K562 (cell line): Measurements from ENCODE around the gene MYH9. TPM values are rescaled to one million over a fixed set of nuclear protein-coding genes. Genes with fewer than 3 reads are reported as not detected.
A peak's percentile ranks its signal among the peaks of the same experiment; 100 is the strongest.

Experiments
- ATAC-seq: fragments of 200-7000 bp; cut with Tn5 transposase; 3 replicates; pipeline ENCODE4 v1.9.1; 2020; ENCODE audit warnings: moderate library complexity
- BruUV-seq: library from RNA; stranded (reverse); fragments of 400-500 nt; replicated peaks from 2 replicates; lab custom pipeline; 2021; lab: Mats Ljungman, UMichigan
- CTCF ChIA-PET: fragments of 300-600 bp; formaldehyde crosslinking; extraction: SDS; loops from one replicate; lab custom pipeline; 2021; ENCODE audit warnings: low intra/inter-chr PET ratio; lab: Yijun Ruan, JAX
- POLR2A ChIA-PET: fragments of 300-600, 350-650 bp; sonication (Branson Sonifier 250); formaldehyde crosslinking; extraction: SDS; loops from one replicate; lab custom pipeline; 2021; ENCODE audit warnings: antibody characterized with exemption, inconsistent platforms; lab: Yijun Ruan, JAX
- DNase-seq, 4 experiments: peaks; one replicate each; pipeline versions ENCODE4 v3.0.0 to v3.0.0-alpha.2; 2011 to 2018; ENCODE audit warnings: low spot score in 3 of 4, mixed read lengths in 3 of 4; ENCODE audit errors: extremely low read depth in 1 of 4
- FAIRE-seq: peaks from 2 replicates; lab custom pipeline; 2011; peaks lifted over from hg19 to GRCh38; lab: Jason Lieb, UNC
- H2AFZ ChIP-seq: 2 replicates; pipeline ENCODE4 v1.6.0; 2011; ENCODE audit warnings: low read depth, low read length, control low read depth, inconsistent platforms
- H3K27ac ChIP-seq: fragments of 200-600 bp; 3 replicates; pipeline ENCODE4 v1.8.0; 2011; ENCODE audit warnings: low read depth, mild to moderate bottlenecking, control low read depth, inconsistent platforms, low read length, moderate library complexity, mixed read lengths; ENCODE audit errors: extremely low read depth
- H3K27me3 ChIP-seq, 2 experiments: fragments of 300-600 bp in 1 of 2; 2 replicates in 1 of 2; 3 replicates in 1 of 2; pipeline versions ENCODE4 v1.6.0 to v1.8.0; 2011; ENCODE audit warnings: inconsistent platforms in 2 of 2, low read length in 2 of 2, mild to moderate bottlenecking in 1 of 2, mixed read lengths in 1 of 2, moderate library complexity in 1 of 2; ENCODE audit not compliant: control insufficient read depth in 2 of 2, insufficient read depth in 2 of 2
- H3K36me3 ChIP-seq: fragments of 300-600 bp; 3 replicates; pipeline ENCODE4 v1.8.0; 2011; ENCODE audit warnings: mild to moderate bottlenecking, low read length, inconsistent platforms; ENCODE audit not compliant: control insufficient read depth, insufficient read depth
- H3K4me1 ChIP-seq, 2 experiments: fragments of 200-600 bp in 1 of 2; replicated peaks in 1 of 2; 2 replicates in 1 of 2; 3 replicates in 1 of 2; pipeline versions ENCODE4 v1.5.1 to v1.8.0; 2011; ENCODE audit warnings: inconsistent platforms in 2 of 2, low read length in 2 of 2, mild to moderate bottlenecking in 1 of 2, mixed read lengths in 1 of 2, moderate library complexity in 1 of 2; ENCODE audit not compliant: control insufficient read depth in 2 of 2, insufficient read depth in 2 of 2
- H3K4me2 ChIP-seq: 2 replicates; pipeline ENCODE4 v1.6.1; 2011; ENCODE audit warnings: low read length, control low read depth, inconsistent platforms, mixed read lengths; ENCODE audit not compliant: insufficient read depth
- H3K4me3 ChIP-seq: fragments of 200-600 bp; sonication (generic), shearing (Covaris generic); 2 replicates; pipeline ENCODE4 v1.5.1; 2016; ENCODE audit warnings: control low read depth, inconsistent platforms
- H3K79me2 ChIP-seq: fragments of 200-600 bp; 3 replicates; pipeline ENCODE4 v1.8.0; 2011; ENCODE audit warnings: low read length, inconsistent platforms; ENCODE audit not compliant: control insufficient read depth, insufficient read depth
- H3K9ac ChIP-seq, 2 experiments: 2 replicates each; pipeline versions ENCODE4 v1.6.0 to v1.6.1; 2011; ENCODE audit warnings: low read depth in 2 of 2, low read length in 2 of 2, control low read depth in 1 of 2, inconsistent platforms in 1 of 2, mild to moderate bottlenecking in 1 of 2, mixed read lengths in 1 of 2; ENCODE audit not compliant: insufficient read depth in 1 of 2
- H3K9me1 ChIP-seq: one replicate; pipeline ENCODE4 v1.6.0; 2011; ENCODE audit warnings: inconsistent platforms, mild to moderate bottlenecking, low read length, moderate library complexity; ENCODE audit not compliant: control insufficient read depth, insufficient read depth
- H3K9me3 ChIP-seq: replicated peaks from 2 replicates; pipeline ENCODE4 v1.5.1; 2011; ENCODE audit warnings: low read depth, low read length, inconsistent platforms; ENCODE audit not compliant: control insufficient read depth, insufficient read depth
- H4K20me1 ChIP-seq: replicated peaks from 2 replicates; pipeline ENCODE4 v1.6.1; 2011; ENCODE audit warnings: low read length, inconsistent platforms, mixed read lengths; ENCODE audit not compliant: control insufficient read depth, insufficient read depth
- KLF16 ChIP-seq: IDR thresholded peaks from 2 replicates; pipeline ENCODE4 v1.6.1; 2016; ENCODE audit warnings: antibody characterized with exemption
- RAD21 ChIP-seq, 2 experiments: fragments of 250-450 bp in 1 of 2; fragments of 450-650 bp in 1 of 2; sonication (Bioruptor Pico) in 1 of 2; formaldehyde crosslinking in 1 of 2; IDR thresholded peaks in 1 of 2; conservative IDR thresholded peaks in 1 of 2; 2 replicates each; pipeline versions ENCODE4 v1.4.0 to v1.8.0; 2020 to 2022; ENCODE audit warnings: mild to moderate bottlenecking in 2 of 2, moderate library complexity in 1 of 2
- WGBS: fragments of 100-300 bp; shearing (Covaris generic); methylation state at CpG from one replicate; pipeline ENCODE4 v1.1.6; 2016; ENCODE audit warnings: low coverage, mixed read lengths; ENCODE audit not compliant: insufficient coverage; ENCODE audit errors: missing lambda C conversion rate; 5-methylcytosine and 5-hydroxymethylcytosine counted together
- in situ Hi-C: fragments of 300-500 bp; cut with MboI; formaldehyde crosslinking; loops from 4 replicates; pipeline ENCODE4 v1.15.0; 2018; ENCODE audit warnings: inconsistent platforms, mixed read lengths
- intact Hi-C: fragments of 100-400 bp; cut with micrococcal nuclease; formaldehyde crosslinking; loops from 2 replicates; pipeline ENCODE4 v1.14.2; 2022
- polyA plus RNA-seq, 8 experiments: library from polyadenylated mRNA; depleted of rRNA in 4 of 8; stranded (reverse) in 5 of 8; unstranded in 3 of 8; fragments of >200 nt; fragmentation: Nextera tagmentation in 2 of 8; fragmentation: Illumina TruSeq in 1 of 8; extraction: Ambion mirVana in 2 of 8; extraction: Trizol in 1 of 8; gene quantifications; 2 replicates each; pipeline versions ENCODE4 v1.2.1 to v1.2.3, GENCODE V29; 2011 to 2014; ENCODE audit warnings: inconsistent platforms in 1 of 8, missing spikeins in 1 of 8
- total RNA-seq, 7 experiments: library from RNA; depleted of rRNA in 6 of 7; stranded (reverse); fragments of >200 nt in 6 of 7; fragmentation: Illumina TruSeq in 2 of 7; extraction: Trizol in 2 of 7; gene quantifications; 2 replicates each; pipeline versions ENCODE4 v1.2.1 to v1.2.3, GENCODE V29; 2011 to 2021; ENCODE audit warnings: low replicate concordance in 1 of 7
- TF ChIP-seq, protein P1 (sequence below), 3 experiments: IDR thresholded peaks in 2 of 3; conservative IDR thresholded peaks in 1 of 3; 2 replicates each; pipeline ENCODE4 v1.5.1; 2011 to 2012; ENCODE audit warnings: low read length in 3 of 3, mild to moderate bottlenecking in 3 of 3, control low read depth in 2 of 3, improper control_type of control experiment in 1 of 3, inconsistent platforms in 1 of 3, low read depth in 1 of 3, mixed read lengths in 1 of 3, moderate library complexity in 1 of 3; ENCODE audit not compliant: insufficient read depth in 2 of 3
- TF ChIP-seq, protein P2 (sequence below), 2 experiments: fragments of 450-650 bp; formaldehyde crosslinking in 1 of 2; IDR thresholded peaks; 2 replicates each; pipeline versions ENCODE4 v1.4.0 to v1.6.1; 2014 to 2020; ENCODE audit warnings: mild to moderate bottlenecking in 2 of 2, borderline replicate concordance in 1 of 2, low read depth in 1 of 2

The MYH9 gene
- total and polyA plus RNA-seq, 9 of the 15 experiments (the other 6 are each of a cell fraction or from before 2014, with no cell fraction given) = 0.71 to 111 (median 24.6) TPM

DNA sequence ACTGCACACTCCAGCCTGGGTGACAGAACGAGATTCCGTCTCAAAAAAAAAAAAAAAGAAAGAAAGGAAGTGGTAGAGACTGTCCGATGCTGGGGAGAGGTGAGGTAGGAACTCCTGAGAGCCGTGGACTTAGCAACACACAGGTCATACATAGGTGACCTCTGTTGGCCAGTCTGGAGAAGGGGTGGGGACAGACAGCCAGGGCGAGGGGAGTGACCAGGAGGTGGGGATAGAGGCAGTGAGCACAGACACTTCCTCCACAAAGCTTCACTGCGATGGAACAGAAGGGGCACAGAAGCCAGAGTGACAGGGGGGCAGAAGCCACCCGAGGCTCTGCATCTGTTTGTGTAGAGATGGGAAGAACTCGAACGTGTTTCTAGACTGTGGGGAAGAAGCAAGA, 47.1 kb downstream of the MYH9 start:
- CTCF ChIA-PET = no interaction called here

More for the DNA sequence above, 47.1 kb downstream of the MYH9 start:
- H3K36me3 ChIP-seq = peaks cover 70% of the 10 kb centered on the region
- POLR2A ChIA-PET = interaction anchor here (0.7 kb wide), 1 partner anchor 82 kb away, joined by 4 read pairs; no protein-coding TSS in a partner anchor
- no peak overlapping the region for H3K4me2 ChIP-seq
- H3K27me3 ChIP-seq = no peaks in the 10 kb centered on the region
- no peak overlapping the region for H3K27ac ChIP-seq
- FAIRE-seq (no peak), ATAC-seq (peak; percentile 84), DNase-seq (peak in 2 of 4 experiments; percentile 33 to 38)
- H2AFZ ChIP-seq = no peak overlapping the region
- TF ChIP-seq, protein P1, sequence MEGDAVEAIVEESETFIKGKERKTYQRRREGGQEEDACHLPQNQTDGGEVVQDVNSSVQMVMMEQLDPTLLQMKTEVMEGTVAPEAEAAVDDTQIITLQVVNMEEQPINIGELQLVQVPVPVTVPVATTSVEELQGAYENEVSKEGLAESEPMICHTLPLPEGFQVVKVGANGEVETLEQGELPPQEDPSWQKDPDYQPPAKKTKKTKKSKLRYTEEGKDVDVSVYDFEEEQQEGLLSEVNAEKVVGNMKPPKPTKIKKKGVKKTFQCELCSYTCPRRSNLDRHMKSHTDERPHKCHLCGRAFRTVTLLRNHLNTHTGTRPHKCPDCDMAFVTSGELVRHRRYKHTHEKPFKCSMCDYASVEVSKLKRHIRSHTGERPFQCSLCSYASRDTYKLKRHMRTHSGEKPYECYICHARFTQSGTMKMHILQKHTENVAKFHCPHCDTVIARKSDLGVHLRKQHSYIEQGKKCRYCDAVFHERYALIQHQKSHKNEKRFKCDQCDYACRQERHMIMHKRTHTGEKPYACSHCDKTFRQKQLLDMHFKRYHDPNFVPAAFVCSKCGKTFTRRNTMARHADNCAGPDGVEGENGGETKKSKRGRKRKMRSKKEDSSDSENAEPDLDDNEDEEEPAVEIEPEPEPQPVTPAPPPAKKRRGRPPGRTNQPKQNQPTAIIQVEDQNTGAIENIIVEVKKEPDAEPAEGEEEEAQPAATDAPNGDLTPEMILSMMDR (IDR thresholded peaks at IDR 0.05 in 2 of 3, conservative IDR thresholded peaks at IDR 0.05 in 1 of 3; ENCODE audit: insufficient read depth in 2 of 3, low read depth in 1 of 3, low read length in 3 of 3) = peak in 1 of 3 experiments; percentile 27; a peak in 2 of 6 replicates
- TF ChIP-seq, protein P2, sequence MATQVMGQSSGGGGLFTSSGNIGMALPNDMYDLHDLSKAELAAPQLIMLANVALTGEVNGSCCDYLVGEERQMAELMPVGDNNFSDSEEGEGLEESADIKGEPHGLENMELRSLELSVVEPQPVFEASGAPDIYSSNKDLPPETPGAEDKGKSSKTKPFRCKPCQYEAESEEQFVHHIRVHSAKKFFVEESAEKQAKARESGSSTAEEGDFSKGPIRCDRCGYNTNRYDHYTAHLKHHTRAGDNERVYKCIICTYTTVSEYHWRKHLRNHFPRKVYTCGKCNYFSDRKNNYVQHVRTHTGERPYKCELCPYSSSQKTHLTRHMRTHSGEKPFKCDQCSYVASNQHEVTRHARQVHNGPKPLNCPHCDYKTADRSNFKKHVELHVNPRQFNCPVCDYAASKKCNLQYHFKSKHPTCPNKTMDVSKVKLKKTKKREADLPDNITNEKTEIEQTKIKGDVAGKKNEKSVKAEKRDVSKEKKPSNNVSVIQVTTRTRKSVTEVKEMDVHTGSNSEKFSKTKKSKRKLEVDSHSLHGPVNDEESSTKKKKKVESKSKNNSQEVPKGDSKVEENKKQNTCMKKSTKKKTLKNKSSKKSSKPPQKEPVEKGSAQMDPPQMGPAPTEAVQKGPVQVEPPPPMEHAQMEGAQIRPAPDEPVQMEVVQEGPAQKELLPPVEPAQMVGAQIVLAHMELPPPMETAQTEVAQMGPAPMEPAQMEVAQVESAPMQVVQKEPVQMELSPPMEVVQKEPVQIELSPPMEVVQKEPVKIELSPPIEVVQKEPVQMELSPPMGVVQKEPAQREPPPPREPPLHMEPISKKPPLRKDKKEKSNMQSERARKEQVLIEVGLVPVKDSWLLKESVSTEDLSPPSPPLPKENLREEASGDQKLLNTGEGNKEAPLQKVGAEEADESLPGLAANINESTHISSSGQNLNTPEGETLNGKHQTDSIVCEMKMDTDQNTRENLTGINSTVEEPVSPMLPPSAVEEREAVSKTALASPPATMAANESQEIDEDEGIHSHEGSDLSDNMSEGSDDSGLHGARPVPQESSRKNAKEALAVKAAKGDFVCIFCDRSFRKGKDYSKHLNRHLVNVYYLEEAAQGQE (IDR thresholded peaks at IDR 0.05; ENCODE audit: borderline replicate concordance) = peak; percentile 6; the same call in 1 of the 2 replicates
- TF ChIP-seq, protein P2 (CRISPR knock-in tag; IDR thresholded peaks at IDR 0.05; ENCODE audit: low read depth) = no peak
- 0 out of 4 replicates have a peak, but pooled peaks of 1 of the 2 experiments have one; percentile 24 for TF ChIP-seq RAD21 (CRISPR knock-in tag; conservative IDR thresholded peaks at IDR 0.05 in 1 of 2, IDR thresholded peaks at IDR 0.05 in 1 of 2)
- TF ChIP-seq KLF16 = no peak
- no TSS peak for BruUV-seq
- in situ Hi-C loops (no loop called here), intact Hi-C loops (no loop called here)
- no peaks in the 10 kb centered on the region for H3K9me3 ChIP-seq
- WGBS = 81% methylated on average over 4 of the region's 9 CpGs
- H3K4me3 ChIP-seq = no peak overlapping the region
- peaks cover 0 to 5% of the 10 kb centered on the region in 2 experiments; a peak in 3 of 5 replicates for H3K4me1 ChIP-seq
- no peaks in the 10 kb centered on the region for H3K9me1 ChIP-seq
- H3K9ac ChIP-seq = no peak overlapping the region
- peaks cover 9% of the 10 kb centered on the region; the same call in 2 of the 3 replicates for H3K79me2 ChIP-seq
- no peaks in the 10 kb centered on the region for H4K20me1 ChIP-seq
